LNCaP clone FGC (cell line): Measurements from ENCODE around the gene COL12A1.

Source experiments
- DNase-seq: peaks from one replicate; pipeline ENCODE4 v3.0.0-alpha.2; 2011; ENCODE audit warnings: low read depth
- H3K4me3 ChIP-seq: 2 replicates; pipeline ENCODE4 v1.5.1; 2011; ENCODE audit warnings: mild to moderate bottlenecking, low read depth, low read length, control low read depth
- CTCF ChIP-seq: IDR thresholded peaks from 2 replicates; pipeline ENCODE4 v1.5.1; 2012; ENCODE audit warnings: mild to moderate bottlenecking; ENCODE audit not compliant: control insufficient read depth, insufficient read depth; ENCODE audit errors: extremely low read depth

COL12A1 gene

GRCh38 chr6:75128878-75129570 is 76.8 kb downstream of the COL12A1 start:
- no peak overlapping the region for H3K4me3 ChIP-seq
- DNase-seq, result no peak
- TF ChIP-seq CTCF, result no peak

GRCh38 chr6:75126518-75126917 is 79.3 kb downstream of the COL12A1 start:
- DNase-seq, result no peak
- no peak overlapping the region for H3K4me3 ChIP-seq
- TF ChIP-seq CTCF, result no peak

GRCh38 chr6:75124983-75125382 is 80.9 kb downstream of the COL12A1 start:
- TF ChIP-seq CTCF, result no peak

GRCh38 chr6:75124085-75124484 is 81.8 kb downstream of the COL12A1 start:
- no peak for TF ChIP-seq CTCF
- no peak overlapping the region for H3K4me3 ChIP-seq
- no peak for DNase-seq

More at GRCh38 chr6:75124983-75125382, 80.9 kb downstream of the COL12A1 start:
- no peak for DNase-seq
- H3K4me3 ChIP-seq, result no peak overlapping the region

- no peak for TF ChIP-seq CTCF
- H3K4me3 ChIP-seq, result no peak overlapping the region
- DNase-seq, result no peak
These were observed 86.8 kb downstream of the COL12A1 start for GRCh38 chr6:75118925-75119515.

GRCh38 chr6:75117701-75118100 is 88.2 kb downstream of the COL12A1 start:
- no peak for TF ChIP-seq CTCF
- H3K4me3 ChIP-seq, result no peak overlapping the region
- DNase-seq, result no peak

- no peak overlapping the region for H3K4me3 ChIP-seq
- no peak for DNase-seq
- no peak for TF ChIP-seq CTCF
These were observed 88.9 kb downstream of the COL12A1 start for GRCh38 chr6:75116946-75117345.
